ENCODE measurements around the gene SGK1.

DNA sequence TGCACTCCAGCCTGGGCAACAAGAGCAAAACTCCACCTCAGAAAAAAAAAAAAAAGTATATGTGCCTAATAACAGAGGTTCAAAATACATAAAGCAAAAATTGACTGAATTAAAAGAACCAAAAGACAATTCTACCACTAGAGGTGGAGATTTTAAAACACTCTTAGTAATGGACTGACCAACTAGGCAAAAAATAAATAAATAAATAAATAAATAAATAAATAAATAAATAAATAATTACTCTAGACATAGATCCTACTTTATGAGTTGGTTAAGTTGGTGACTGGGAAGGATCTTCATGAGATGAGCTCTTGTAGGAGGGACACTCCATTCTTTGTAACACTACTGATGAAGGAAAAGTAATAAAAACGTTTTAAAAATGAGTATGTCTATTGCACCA is 113.9 kb downstream of the SGK1 start:
- no peak for TF ChIP-seq TRIM28 (IDR thresholded peaks at IDR 0.05; ENCODE audit: borderline replicate concordance, low read length)
- TF ChIP-seq PBX3 (CRISPR knock-in tag; IDR thresholded peaks at IDR 0.05) = no peak
- no peak for TF ChIP-seq ZNF155 (tag by site-specific recombination; IDR thresholded peaks at IDR 0.05)
- no peak for TF ChIP-seq ZNF677 (tag by site-specific recombination; IDR thresholded peaks at IDR 0.05)
- TF ChIP-seq, protein P1, sequence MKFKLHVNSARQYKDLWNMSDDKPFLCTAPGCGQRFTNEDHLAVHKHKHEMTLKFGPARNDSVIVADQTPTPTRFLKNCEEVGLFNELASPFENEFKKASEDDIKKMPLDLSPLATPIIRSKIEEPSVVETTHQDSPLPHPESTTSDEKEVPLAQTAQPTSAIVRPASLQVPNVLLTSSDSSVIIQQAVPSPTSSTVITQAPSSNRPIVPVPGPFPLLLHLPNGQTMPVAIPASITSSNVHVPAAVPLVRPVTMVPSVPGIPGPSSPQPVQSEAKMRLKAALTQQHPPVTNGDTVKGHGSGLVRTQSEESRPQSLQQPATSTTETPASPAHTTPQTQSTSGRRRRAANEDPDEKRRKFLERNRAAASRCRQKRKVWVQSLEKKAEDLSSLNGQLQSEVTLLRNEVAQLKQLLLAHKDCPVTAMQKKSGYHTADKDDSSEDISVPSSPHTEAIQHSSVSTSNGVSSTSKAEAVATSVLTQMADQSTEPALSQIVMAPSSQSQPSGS (tag by site-specific recombination; IDR thresholded peaks at IDR 0.05; ENCODE audit: low read depth) = no peak
- no peak for TF ChIP-seq ZNF777 (tag by site-specific recombination; IDR thresholded peaks at IDR 0.05; ENCODE audit: borderline replicate concordance)
- no peak for TF ChIP-seq TCF7L2 (IDR thresholded peaks at IDR 0.05; ENCODE audit: borderline replicate concordance, low read depth, low read length)
- TF ChIP-seq ZNF585B (tag by site-specific recombination; IDR thresholded peaks at IDR 0.05) = no peak
- TF ChIP-seq, protein P2, sequence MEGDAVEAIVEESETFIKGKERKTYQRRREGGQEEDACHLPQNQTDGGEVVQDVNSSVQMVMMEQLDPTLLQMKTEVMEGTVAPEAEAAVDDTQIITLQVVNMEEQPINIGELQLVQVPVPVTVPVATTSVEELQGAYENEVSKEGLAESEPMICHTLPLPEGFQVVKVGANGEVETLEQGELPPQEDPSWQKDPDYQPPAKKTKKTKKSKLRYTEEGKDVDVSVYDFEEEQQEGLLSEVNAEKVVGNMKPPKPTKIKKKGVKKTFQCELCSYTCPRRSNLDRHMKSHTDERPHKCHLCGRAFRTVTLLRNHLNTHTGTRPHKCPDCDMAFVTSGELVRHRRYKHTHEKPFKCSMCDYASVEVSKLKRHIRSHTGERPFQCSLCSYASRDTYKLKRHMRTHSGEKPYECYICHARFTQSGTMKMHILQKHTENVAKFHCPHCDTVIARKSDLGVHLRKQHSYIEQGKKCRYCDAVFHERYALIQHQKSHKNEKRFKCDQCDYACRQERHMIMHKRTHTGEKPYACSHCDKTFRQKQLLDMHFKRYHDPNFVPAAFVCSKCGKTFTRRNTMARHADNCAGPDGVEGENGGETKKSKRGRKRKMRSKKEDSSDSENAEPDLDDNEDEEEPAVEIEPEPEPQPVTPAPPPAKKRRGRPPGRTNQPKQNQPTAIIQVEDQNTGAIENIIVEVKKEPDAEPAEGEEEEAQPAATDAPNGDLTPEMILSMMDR (tag by site-specific recombination; IDR thresholded peaks at IDR 0.05) = no peak
- TF ChIP-seq YY1 (tag by site-specific recombination; IDR thresholded peaks at IDR 0.05) = no peak
- TF ChIP-seq ZNF138 (tag by site-specific recombination; IDR thresholded peaks at IDR 0.05; ENCODE audit: borderline replicate concordance) = 0 out of 2 replicates have a peak, but pooled peaks have one; percentile 32

Measured in HEK293 (cell line).